HEK293T (cell line): ENCODE measurements around the gene MFSD12.

ENCODE experiments used
- CTCF ChIA-PET: fragments of 350-600 bp; formaldehyde crosslinking; extraction: SDS; loops from one replicate; lab custom pipeline; 2021; ENCODE audit warnings: antibody characterized with exemption, inconsistent platforms; lab: Yijun Ruan, JAX
- POLR2A ChIA-PET: fragments of 350-600 bp; formaldehyde crosslinking; extraction: SDS; loops from one replicate; lab custom pipeline; 2020; ENCODE audit warnings: antibody characterized with exemption, inconsistent platforms; lab: Yijun Ruan, JAX
- DNase-seq: peaks from one replicate; pipeline ENCODE4 v3.0.0; 2012; ENCODE audit warnings: mixed read lengths; ENCODE audit errors: extremely low spot score
- ARNT ChIP-seq: fragments of 450-650 bp; IDR thresholded peaks from 2 replicates; pipeline ENCODE4 v1.6.1; 2017; ENCODE audit warnings: mild to moderate bottlenecking
- BHLHE40 ChIP-seq: fragments of 450-650 bp; IDR thresholded peaks from 2 replicates; pipeline ENCODE4 v1.6.1; 2016; ENCODE audit warnings: mild to moderate bottlenecking, moderate library complexity, borderline replicate concordance
- CTBP1 ChIP-seq: fragments of 450-650 bp; IDR thresholded peaks from 2 replicates; pipeline ENCODE4 v1.6.1; 2016; ENCODE audit warnings: borderline replicate concordance
- ELF4 ChIP-seq: fragments of 450-650 bp; IDR thresholded peaks from 2 replicates; pipeline ENCODE4 v1.6.1; 2017; ENCODE audit warnings: antibody characterized with exemption
- FOXA1 ChIP-seq: fragments of 450-650 bp; IDR thresholded peaks from 2 replicates; pipeline ENCODE4 v1.6.1; 2016; ENCODE audit warnings: mild to moderate bottlenecking
- FOXK2 ChIP-seq: fragments of 450-650 bp; IDR thresholded peaks from 2 replicates; pipeline ENCODE4 v1.6.1; 2016; ENCODE audit warnings: mild to moderate bottlenecking
- FOXM1 ChIP-seq: fragments of 450-650 bp; IDR thresholded peaks from 2 replicates; pipeline ENCODE4 v1.6.1; 2017; ENCODE audit warnings: mild to moderate bottlenecking, borderline replicate concordance
- HDGF ChIP-seq: fragments of 450-650 bp; IDR thresholded peaks from 2 replicates; pipeline ENCODE4 v1.6.1; 2017; ENCODE audit warnings: antibody characterized with exemption, borderline replicate concordance
- L3MBTL2 ChIP-seq: fragments of 450-650 bp; conservative IDR thresholded peaks from 2 replicates; pipeline ENCODE4 v1.6.1; 2016; ENCODE audit warnings: mild to moderate bottlenecking
- LEF1 ChIP-seq: fragments of 450-650 bp; IDR thresholded peaks from 2 replicates; pipeline ENCODE4 v1.6.1; 2017; ENCODE audit warnings: mild to moderate bottlenecking, borderline replicate concordance
- NFRKB ChIP-seq: fragments of 450-650 bp; IDR thresholded peaks from 2 replicates; pipeline ENCODE4 v1.6.1; 2016; ENCODE audit warnings: mild to moderate bottlenecking, moderate library complexity
- PKNOX1 ChIP-seq: fragments of 450-650 bp; IDR thresholded peaks from 2 replicates; pipeline ENCODE4 v1.6.1; 2016
- SP1 ChIP-seq: fragments of 450-650 bp; IDR thresholded peaks from 2 replicates; pipeline ENCODE4 v1.6.1; 2017
- SUZ12 ChIP-seq: fragments of 450-650 bp; IDR thresholded peaks from 2 replicates; pipeline ENCODE4 v1.6.1; 2016; ENCODE audit warnings: mild to moderate bottlenecking
- TARDBP ChIP-seq: fragments of 450-650 bp; IDR thresholded peaks from 2 replicates; pipeline ENCODE4 v1.6.1; 2016
- ZNF384 ChIP-seq: fragments of 450-650 bp; IDR thresholded peaks from 2 replicates; pipeline ENCODE4 v1.6.1; 2016

The MFSD12 gene

GRCh38 chr19:3563709-3564524, 6.5 kb upstream of the MFSD12 start:
- ChIA-PET CTCF (no interaction called here), POLR2A (no interaction called here)
- TF ChIP-seq FOXK2 (no peak), TARDBP (no peak), NFRKB (no peak), ZNF384 (no peak), HDGF (no peak), CTBP1 (no peak), LEF1 (no peak), PKNOX1 (no peak), FOXA1 (no peak), SP1 (no peak), L3MBTL2 (no peak), SUZ12 (no peak), ELF4 (no peak), FOXM1 (no peak), BHLHE40 (no peak), ARNT (no peak)
- DNase-seq: no peak

GRCh38 chr19:3556978-3557460, 367 bp downstream of the MFSD12 start:
- TF ChIP-seq ARNT: no peak
- no peak for TF ChIP-seq NFRKB
- TF ChIP-seq CTBP1: no peak
- TF ChIP-seq LEF1: no peak
- no peak for TF ChIP-seq TARDBP
- no peak for TF ChIP-seq HDGF
- no peak for TF ChIP-seq SUZ12
- no peak for TF ChIP-seq L3MBTL2
- TF ChIP-seq PKNOX1: no peak
- TF ChIP-seq FOXM1: no peak
- TF ChIP-seq SP1: no peak
- TF ChIP-seq FOXA1: no peak
- TF ChIP-seq FOXK2: no peak
- CTCF ChIA-PET: no interaction called here
- DNase-seq: no peak
- POLR2A ChIA-PET: interaction anchor here (1.0 to 1.8 kb wide), 5 partner anchors 10 to 606 kb away, joined by 3 to 8 read pairs (median 4); partner anchors contain the start of gene GIPC3

- TF ChIP-seq TARDBP (no peak), BHLHE40 (no peak), FOXK2 (no peak), HDGF (no peak), ZNF384 (no peak), LEF1 (no peak), ELF4 (no peak), L3MBTL2 (no peak), NFRKB (no peak), SP1 (no peak), CTBP1 (no peak), ARNT (no peak)
- no peak for DNase-seq
- ChIA-PET POLR2A (interaction anchor here (1.1 to 1.8 kb wide), 3 partner anchors 17 to 606 kb away, joined by 3 to 8 read pairs (median 4); partner anchors contain the start of gene GIPC3), CTCF (no interaction called here)
Measured at GRCh38 chr19:3556423-3556977, 886 bp downstream of the MFSD12 start.

GRCh38 chr19:3555653-3556422, 1.5 kb downstream of the MFSD12 start:
- TF ChIP-seq TARDBP (no peak), ELF4 (no peak), BHLHE40 (no peak), CTBP1 (no peak), ZNF384 (no peak), LEF1 (no peak), NFRKB (no peak), ARNT (no peak), HDGF (no peak), L3MBTL2 (no peak), FOXK2 (no peak)
- ChIA-PET CTCF (no interaction called here), POLR2A (interaction anchor here (1.1 to 1.5 kb wide), 2 partner anchors 30 to 605 kb away, joined by 3 to 4 read pairs; partner anchors contain the start of gene GIPC3)
- no peak for DNase-seq

GRCh38 chr19:3554254-3555083, 2.9 kb downstream of the MFSD12 start:
- ChIA-PET POLR2A (no interaction called here), CTCF (no interaction called here)
- no peak for TF ChIP-seq TARDBP
- no peak for TF ChIP-seq PKNOX1
- no peak for TF ChIP-seq NFRKB
- no peak for TF ChIP-seq LEF1
- no peak for TF ChIP-seq ELF4
- TF ChIP-seq HDGF: no peak
- TF ChIP-seq FOXM1: no peak
- no peak for TF ChIP-seq L3MBTL2
- no peak for TF ChIP-seq BHLHE40
- no peak for TF ChIP-seq CTBP1
- TF ChIP-seq ZNF384: no peak
- no peak for TF ChIP-seq SUZ12
- no peak for TF ChIP-seq SP1
- DNase-seq: no peak
